Ovary (tissue), 3 donors: Measurements from ENCODE around the gene DHDH.

Source experiments
- EP300 ChIP-seq: sonication (generic); formaldehyde crosslinking; IDR thresholded peaks from one replicate; pipeline ENCODE4 v1.6.1; 2017; ENCODE audit warnings: antibody characterized with exemption
- POLR2A ChIP-seq: fragments of 450-650 bp; IDR thresholded peaks from one replicate; pipeline ENCODE4 v1.6.1; 2017; ENCODE audit warnings: antibody characterized with exemption, mild to moderate bottlenecking, moderate library complexity
- TF ChIP-seq, protein P1 (sequence below), 3 donors: fragments of 450-650 bp in 2 of 3; fragments of 200-600 bp in 1 of 3; IDR thresholded peaks; one replicate each; pipeline versions ENCODE4 v1.5.1 to v1.8.0; 2016 to 2022; ENCODE audit warnings: antibody characterized with exemption in 3 of 3, mild to moderate bottlenecking in 1 of 3
- donor health status: DM: no; HTN: no; CAD: no.

DNA sequence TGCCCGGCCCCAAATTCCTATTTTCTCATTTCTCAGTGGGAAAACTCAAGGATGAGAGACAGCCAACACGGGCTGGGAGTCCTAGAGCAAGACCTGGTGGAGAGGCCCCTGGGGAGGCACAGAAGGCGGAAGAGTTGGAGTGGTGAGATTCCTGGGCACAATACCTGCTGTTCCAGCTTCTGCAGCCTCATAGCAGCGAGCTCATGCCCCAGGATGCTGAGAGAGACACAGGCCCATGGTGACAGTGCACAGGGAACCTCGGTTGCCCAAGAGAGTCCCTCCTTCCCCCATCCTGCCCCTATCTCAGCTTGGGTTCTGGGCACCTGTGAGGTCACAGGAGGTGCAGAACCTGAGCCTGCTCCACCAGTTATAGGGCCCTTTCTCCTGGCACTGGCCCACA, 36.3 kb upstream of the DHDH start:
- TF ChIP-seq, protein P1, sequence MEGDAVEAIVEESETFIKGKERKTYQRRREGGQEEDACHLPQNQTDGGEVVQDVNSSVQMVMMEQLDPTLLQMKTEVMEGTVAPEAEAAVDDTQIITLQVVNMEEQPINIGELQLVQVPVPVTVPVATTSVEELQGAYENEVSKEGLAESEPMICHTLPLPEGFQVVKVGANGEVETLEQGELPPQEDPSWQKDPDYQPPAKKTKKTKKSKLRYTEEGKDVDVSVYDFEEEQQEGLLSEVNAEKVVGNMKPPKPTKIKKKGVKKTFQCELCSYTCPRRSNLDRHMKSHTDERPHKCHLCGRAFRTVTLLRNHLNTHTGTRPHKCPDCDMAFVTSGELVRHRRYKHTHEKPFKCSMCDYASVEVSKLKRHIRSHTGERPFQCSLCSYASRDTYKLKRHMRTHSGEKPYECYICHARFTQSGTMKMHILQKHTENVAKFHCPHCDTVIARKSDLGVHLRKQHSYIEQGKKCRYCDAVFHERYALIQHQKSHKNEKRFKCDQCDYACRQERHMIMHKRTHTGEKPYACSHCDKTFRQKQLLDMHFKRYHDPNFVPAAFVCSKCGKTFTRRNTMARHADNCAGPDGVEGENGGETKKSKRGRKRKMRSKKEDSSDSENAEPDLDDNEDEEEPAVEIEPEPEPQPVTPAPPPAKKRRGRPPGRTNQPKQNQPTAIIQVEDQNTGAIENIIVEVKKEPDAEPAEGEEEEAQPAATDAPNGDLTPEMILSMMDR (IDR thresholded peaks at IDR 0.05), result no peak
- TF ChIP-seq EP300 (no peak), POLR2A (no peak)
